RWPE2 (cell line): Measurements from ENCODE around the gene TUBB4A.
"Not testable (repeated sequence)": the region's sequence is repeated elsewhere in the genome, so short reads cannot be mapped to it uniquely, and the experiment has no call there.

Experiments used
- ATAC-seq: fragments of 200-7000 bp; cut with Tn5 transposase; 3 replicates; pipeline ENCODE4 v1.9.1; 2021; ENCODE audit warnings: low read depth
- DNase-seq: peaks from one replicate; pipeline ENCODE4 v3.0.0-alpha.2; 2020; ENCODE audit warnings: low spot score
- H3K27ac ChIP-seq: fragments of 450-650 bp; 2 replicates; pipeline ENCODE4 v1.5.1; 2017; ENCODE audit warnings: mild to moderate bottlenecking; ENCODE audit not compliant: poor library complexity, severe bottlenecking
- H3K27me3 ChIP-seq: fragments of 250-450 bp; sonication (Bioruptor Pico); 2 replicates; pipeline ENCODE4 v1.5.1; 2021; ENCODE audit warnings: mild to moderate bottlenecking, moderate library complexity; ENCODE audit not compliant: insufficient read depth, poor library complexity, severe bottlenecking
- H3K36me3 ChIP-seq: fragments of 250-450 bp; sonication (Bioruptor Pico); 2 replicates; pipeline ENCODE4 v1.5.1; 2020; ENCODE audit warnings: low read depth, mild to moderate bottlenecking, moderate library complexity
- H3K4me1 ChIP-seq: fragments of 250-450 bp; sonication (Bioruptor Pico); 2 replicates; pipeline ENCODE4 v1.5.1; 2021; ENCODE audit warnings: mild to moderate bottlenecking, moderate library complexity; ENCODE audit not compliant: insufficient read depth, poor library complexity, severe bottlenecking
- H3K4me3 ChIP-seq: fragments of 250-450 bp; sonication (Bioruptor Pico); 2 replicates; pipeline ENCODE4 v1.5.1; 2021; ENCODE audit warnings: mild to moderate bottlenecking, moderate library complexity; ENCODE audit not compliant: severe bottlenecking
- H3K9me3 ChIP-seq: fragments of 250-450 bp; sonication (Bioruptor Pico); 2 replicates; pipeline ENCODE4 v1.5.1; 2021; ENCODE audit warnings: mild to moderate bottlenecking, moderate library complexity; ENCODE audit not compliant: severe bottlenecking
- TF ChIP-seq, protein P1 (sequence below): fragments of 450-650 bp; IDR thresholded peaks from one replicate; pipeline ENCODE4 v1.5.1; 2017; ENCODE audit warnings: mild to moderate bottlenecking, moderate library complexity; ENCODE audit not compliant: poor library complexity, severe bottlenecking

TUBB4A gene

DNA sequence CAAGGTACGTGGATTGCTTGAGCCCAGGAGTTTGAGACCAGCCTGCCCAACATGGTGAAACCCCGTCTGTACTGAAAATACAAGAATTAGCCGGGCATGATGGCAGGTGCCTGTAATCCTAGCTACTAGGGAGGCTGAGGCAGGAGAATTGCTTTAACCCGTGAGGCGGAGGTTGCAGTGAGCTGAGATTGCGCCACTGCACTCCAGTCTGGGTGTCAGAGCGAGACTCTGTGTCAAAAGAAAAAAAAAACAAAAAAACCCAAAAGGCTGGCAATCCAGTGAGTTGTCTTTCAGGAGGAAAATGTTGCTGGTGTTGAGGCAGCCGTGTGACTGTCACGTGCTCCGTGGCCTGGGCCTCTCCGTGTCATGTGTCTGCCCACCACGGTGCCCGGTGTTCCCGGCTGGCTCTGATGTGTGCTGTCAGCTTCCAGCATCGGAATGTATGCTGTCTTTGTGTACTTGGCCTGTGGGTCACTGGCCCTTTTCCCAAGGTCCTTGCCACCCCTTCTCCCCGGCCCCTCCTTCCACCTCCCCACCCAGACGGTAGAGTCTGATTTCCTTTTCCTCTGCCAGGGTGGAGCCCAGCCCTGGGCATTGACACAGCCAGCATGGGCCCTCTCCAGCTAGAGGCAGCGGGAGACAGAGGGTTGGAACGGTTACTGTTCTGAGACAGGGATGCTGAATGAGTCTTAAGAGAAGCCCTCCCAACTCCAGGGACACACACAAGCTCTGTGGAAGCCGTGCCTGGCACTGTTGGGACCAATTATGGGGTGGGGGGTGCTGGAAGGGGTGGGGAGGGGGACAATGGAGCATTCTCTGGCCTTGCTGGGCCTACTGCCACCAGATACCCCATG lies 7.2 kb upstream of the TUBB4A start:
- H3K27ac ChIP-seq, result no peak overlapping the region
- DNase-seq, result no peak
- no peaks in the 10 kb centered on the region for H3K27me3 ChIP-seq
- H3K4me3 ChIP-seq, result no peak overlapping the region
- H3K4me1 ChIP-seq, result no peaks in the 10 kb centered on the region
- H3K9me3 ChIP-seq, result no peaks in the 10 kb centered on the region
- no peak for ATAC-seq
- no peaks in the 10 kb centered on the region for H3K36me3 ChIP-seq
- TF ChIP-seq, protein P1, sequence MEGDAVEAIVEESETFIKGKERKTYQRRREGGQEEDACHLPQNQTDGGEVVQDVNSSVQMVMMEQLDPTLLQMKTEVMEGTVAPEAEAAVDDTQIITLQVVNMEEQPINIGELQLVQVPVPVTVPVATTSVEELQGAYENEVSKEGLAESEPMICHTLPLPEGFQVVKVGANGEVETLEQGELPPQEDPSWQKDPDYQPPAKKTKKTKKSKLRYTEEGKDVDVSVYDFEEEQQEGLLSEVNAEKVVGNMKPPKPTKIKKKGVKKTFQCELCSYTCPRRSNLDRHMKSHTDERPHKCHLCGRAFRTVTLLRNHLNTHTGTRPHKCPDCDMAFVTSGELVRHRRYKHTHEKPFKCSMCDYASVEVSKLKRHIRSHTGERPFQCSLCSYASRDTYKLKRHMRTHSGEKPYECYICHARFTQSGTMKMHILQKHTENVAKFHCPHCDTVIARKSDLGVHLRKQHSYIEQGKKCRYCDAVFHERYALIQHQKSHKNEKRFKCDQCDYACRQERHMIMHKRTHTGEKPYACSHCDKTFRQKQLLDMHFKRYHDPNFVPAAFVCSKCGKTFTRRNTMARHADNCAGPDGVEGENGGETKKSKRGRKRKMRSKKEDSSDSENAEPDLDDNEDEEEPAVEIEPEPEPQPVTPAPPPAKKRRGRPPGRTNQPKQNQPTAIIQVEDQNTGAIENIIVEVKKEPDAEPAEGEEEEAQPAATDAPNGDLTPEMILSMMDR, result no peak

DNA sequence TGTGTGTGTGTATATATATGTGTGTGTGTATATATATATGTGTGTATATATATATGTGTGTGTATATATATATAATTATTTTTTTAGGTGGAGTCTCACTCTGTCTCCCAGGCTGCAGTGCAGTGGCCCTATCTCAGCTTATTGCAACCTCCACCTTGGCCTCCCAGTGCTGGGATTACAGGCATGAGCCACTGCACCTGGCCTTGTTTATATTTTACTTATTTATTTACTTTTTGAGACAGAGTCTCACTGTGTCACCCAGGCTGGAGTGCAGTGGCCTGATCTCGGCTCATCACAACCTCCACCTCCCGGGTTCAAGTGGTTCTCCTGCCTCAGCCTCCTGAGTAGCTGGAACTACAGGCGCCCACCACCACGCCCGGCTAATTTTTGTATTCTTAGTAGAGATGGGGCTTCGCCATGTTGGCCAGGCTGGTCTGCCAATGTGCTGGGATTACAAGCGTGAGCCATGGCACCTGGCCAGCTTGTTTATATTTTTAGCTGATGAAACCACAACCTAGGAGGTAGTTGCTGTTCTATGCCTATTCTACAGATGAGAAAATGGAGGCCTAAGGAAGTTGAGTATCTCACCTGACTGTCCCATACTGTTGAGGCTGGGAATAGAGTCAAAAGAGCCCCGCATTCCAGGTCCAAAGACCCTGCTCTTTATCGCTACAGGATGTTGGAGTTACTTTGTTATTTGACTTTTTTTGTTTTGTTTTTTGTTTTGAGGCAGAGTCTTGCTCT lies 6.1 kb upstream of the TUBB4A start:
- H3K27ac ChIP-seq, ATAC-seq, H3K27me3 ChIP-seq, H3K4me1 ChIP-seq, DNase-seq, H3K36me3 ChIP-seq, H3K9me3 ChIP-seq, H3K4me3 ChIP-seq: not testable (repeated sequence)

DNA sequence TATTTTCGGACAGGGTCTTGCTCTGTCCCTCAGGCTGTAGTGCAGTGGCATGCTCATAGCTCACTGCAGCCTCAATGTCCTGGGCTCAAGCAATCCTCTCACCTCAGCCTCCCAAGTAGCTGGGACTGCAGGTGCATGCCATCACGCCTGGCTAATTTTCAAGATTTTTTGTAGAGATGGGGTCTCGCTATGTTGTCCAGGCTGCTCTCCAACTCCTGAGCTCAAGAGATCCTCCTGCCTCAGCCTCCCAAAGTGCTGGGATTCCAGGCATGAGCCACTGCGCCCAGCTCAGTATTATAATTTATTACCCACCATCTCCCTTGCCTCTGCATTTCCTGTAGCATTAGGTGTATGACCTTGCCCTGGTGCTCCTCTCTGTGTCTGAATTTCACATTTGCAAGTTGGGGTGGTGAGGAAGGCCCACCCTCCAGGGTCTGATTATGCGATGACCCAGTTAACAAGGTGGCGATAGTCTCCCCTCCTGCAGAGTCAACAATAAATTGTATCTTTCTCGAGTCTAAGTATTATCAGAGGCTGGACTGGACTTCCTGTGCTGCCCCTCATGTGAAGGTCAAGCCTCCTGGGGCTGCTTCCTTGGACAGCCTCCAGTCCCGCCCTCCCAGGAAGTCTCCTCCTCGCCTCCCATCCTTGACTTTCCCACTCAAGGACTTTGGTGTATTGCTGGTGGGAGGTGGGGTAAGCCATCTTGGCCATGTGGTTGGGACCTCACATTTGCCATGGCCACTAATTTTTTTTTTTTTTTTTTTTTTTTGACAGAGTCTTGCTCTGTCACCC lies 1.5 kb upstream of the TUBB4A start:
- TF ChIP-seq, protein P1, result no peak
- Histone ChIP-seq H3K27ac (no peak overlapping the region), H3K4me3 (no peak overlapping the region), H3K4me1 (no peaks in the 10 kb centered on the region), H3K27me3 (peaks cover 18% of the 10 kb centered on the region), H3K9me3 (no peaks in the 10 kb centered on the region), H3K36me3 (no peaks in the 10 kb centered on the region)
- no peak for DNase-seq
- ATAC-seq, result no peak

DNA sequence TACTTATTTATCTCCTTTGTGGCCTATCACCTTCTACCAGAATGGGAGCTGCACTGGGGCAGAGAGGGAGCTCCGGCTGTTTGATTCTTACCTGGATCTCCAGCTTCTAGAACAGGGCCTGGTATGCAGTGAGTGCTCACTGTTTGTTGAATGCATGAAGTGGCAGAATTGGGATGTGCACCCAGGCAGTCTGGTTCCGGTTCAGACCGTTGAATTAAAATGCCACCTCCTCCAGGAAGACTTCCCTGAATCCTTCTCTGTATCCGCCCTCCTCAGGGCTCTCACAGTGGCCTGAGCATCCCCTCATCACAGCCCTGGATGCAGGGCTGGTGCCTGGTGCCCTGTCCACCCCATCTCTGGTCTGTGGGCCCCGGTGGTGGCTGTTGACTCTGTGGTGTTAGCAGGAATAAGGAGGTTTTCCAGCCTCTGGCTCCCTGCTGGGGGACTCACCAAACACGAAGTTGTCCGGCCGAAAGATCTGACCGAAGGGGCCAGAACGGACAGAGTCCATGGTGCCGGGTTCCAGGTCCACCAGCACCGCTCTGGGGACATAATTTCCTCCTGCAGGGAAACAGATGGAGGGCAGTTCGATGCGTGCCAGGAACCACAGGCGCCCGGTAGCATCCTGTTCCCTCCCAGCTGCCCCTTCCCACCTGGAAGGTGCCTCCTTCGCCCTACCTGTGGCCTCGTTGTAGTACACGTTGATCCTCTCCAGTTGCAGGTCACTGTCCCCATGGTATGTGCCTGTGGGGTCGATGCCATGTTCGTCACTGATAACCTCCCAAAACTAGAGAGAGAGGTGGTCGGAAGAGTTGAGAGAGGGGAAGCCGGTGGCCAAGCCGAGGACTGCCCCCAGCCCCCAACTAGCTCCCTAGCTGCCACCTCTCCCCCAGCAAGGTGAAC lies 1.0 kb downstream of the TUBB4A start:
- Histone ChIP-seq H3K36me3 (no peaks in the 10 kb centered on the region), H3K27ac (no peak overlapping the region), H3K9me3 (no peaks in the 10 kb centered on the region), H3K4me1 (no peaks in the 10 kb centered on the region), H3K4me3 (no peak overlapping the region), H3K27me3 (peaks cover 18% of the 10 kb centered on the region)
- DNase-seq (no peak), ATAC-seq (no peak)
- TF ChIP-seq, protein P1, result no peak
